Stimulated activated CD8-positive, alpha-beta memory T cell treated with anti-CD3 and anti-CD28 coated beads, Interleukin-7, amount 100 ng/mL, for 1 hour (primary cell): ENCODE data around the gene TLR1.
"Not testable (repeated sequence)": the region's sequence is repeated elsewhere in the genome, so short reads cannot be mapped to it uniquely, and the experiment has no call there.

Experiments
- DNase-seq, 2 donors: peaks; one replicate each; pipeline ENCODE4 v3.0.0-alpha.2; 2020; ENCODE audit warnings: low read depth in 2 of 2

The TLR1 gene

DNA sequence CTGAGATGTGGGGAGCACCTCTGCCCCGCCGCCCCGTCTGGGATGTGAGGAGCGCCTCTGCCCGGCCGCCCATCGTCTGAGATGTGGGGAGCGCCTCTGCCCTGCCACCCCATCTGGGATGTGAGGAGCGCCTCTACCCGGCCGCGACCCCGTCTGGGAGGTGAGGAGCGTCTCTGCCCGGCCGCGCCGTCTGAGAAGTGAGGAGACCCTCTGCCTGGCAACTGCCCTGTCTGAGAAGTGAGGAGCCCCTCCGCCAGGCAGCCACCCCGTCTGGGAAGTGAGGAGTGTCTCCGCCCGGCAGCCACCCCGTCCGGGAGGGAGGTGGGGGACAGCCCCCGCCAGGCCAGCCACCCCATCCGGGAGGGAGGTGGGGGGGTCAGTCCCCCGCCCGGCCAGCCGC, 2.9 kb upstream of the TLR1 start:
- not testable (repeated sequence) for DNase-seq

- not testable (repeated sequence) for DNase-seq
Observed at GRCh38 chr4:38806251-38806650, 1.7 kb upstream of the TLR1 start.

GRCh38 chr4:38805530-38806145, 1.0 kb upstream of the TLR1 start:
- no peak for DNase-seq

GRCh38 chr4:38803833-38804653, 548 bp downstream of the TLR1 start:
- DNase-seq: no peak

- no peak for DNase-seq
Observed at GRCh38 chr4:38802561-38803355, 1.8 kb downstream of the TLR1 start.

GRCh38 chr4:38800961-38801450, 3.6 kb downstream of the TLR1 start:
- no peak for DNase-seq

DNA sequence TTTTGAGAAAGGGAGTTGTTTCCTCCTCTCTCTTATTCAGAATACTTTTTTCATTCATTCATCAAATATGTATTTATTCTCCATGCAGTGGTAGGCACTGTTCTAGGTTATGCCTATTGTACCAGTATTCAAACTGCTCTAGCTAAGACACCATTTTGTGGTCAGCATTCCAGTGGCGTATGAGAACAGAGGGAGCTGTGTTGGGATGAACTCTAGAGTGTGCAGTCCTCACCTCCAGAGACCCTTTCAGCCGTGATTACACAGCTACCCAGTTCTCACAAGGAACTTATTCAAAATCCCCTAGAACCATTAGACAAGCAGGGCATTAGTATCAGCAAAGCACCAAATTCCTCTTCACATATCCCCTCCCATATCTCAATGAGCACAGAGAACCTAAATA, 4.2 kb downstream of the TLR1 start:
- DNase-seq: no peak

- DNase-seq: no peak
Observed at GRCh38 chr4:38795087-38795486, 9.5 kb downstream of the TLR1 start.

DNA sequence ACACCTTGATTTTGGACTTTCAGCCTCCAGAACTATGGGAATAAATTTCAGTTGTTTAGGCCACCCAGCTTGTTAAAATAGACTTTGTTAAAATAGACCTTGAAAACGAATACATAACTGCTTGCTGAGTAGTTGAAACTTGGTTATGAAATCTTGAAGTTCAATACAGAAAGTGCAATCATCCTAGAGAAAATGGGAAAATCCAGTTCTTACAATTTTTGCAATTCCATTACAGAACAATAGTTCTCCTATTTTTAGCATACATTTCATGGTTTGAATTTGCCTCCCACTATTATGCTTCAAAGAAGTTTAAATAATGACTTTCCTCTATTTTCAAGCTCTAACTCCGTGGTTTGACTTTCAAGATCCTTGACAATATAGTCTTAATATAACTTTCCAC, 10.5 kb downstream of the TLR1 start:
- DNase-seq: no peak

GRCh38 chr4:38791010-38791409, 13.6 kb downstream of the TLR1 start:
- no peak for DNase-seq

- DNase-seq: no peak
Observed at GRCh38 chr4:38788317-38788716, 16.3 kb downstream of the TLR1 start.

GRCh38 chr4:38787693-38788092, 16.9 kb downstream of the TLR1 start:
- DNase-seq: no peak

DNA sequence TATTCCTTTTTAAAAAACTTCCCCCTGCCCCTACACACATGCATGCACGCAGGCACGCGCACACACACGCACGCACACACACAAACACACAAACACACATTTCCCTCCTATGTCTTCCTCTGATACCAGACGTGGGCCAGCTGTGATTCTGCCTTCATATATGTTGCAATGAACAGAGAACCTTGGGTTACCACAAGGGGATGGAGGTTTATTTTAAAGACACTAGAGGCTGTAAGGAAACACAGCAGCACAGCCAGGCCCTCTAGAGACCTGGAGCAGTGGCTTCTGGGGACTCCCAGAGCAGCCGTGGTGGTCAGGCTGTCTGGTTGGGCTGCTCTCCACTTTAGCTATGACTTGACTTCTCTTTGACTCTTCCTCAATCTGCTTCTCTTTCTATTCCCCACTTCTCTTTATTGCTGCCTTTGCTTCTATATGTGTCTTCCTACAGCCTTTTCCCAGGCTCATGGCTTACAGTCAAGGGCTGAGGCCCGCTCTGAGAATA, 18.6 kb downstream of the TLR1 start:
- no peak for DNase-seq

DNA sequence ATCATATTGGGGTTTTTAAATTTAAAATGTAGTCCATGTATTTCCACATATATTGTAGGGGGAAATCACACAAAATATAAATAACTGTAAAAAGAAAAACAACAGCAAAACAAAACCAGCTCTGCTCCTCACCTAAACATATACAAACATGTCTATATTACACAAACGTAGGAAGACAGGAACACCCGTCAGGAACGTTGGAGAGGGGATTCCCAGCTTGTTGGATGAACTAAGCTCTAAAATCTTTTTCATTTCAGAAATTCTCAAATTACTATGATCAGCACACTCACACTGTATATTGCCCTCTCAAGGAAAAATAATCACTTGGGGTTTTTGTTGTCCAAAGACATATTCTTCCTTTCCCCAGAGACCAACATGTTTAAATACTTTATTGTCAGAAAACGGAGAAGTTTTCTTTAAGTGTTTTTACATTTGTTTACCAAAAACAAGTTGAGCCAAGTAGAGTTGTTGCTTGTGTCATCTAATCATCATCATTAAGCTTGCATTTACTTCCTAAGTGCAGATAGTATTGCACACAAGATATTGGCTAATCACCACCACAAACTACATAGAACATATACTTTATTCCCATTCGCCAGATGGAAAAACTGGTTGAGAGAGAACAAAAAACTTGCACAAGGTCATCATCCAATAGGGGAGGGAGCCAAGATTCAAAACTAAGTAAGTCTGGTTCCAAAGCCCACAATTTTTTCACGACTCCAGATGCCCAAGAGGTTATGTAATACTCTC, 19.4 kb downstream of the TLR1 start:
- no peak for DNase-seq

- no peak for DNase-seq
Observed at GRCh38 chr4:38784141-38784540, 20.4 kb downstream of the TLR1 start.

GRCh38 chr4:38783109-38783460, 21.5 kb downstream of the TLR1 start:
- no peak for DNase-seq

DNA sequence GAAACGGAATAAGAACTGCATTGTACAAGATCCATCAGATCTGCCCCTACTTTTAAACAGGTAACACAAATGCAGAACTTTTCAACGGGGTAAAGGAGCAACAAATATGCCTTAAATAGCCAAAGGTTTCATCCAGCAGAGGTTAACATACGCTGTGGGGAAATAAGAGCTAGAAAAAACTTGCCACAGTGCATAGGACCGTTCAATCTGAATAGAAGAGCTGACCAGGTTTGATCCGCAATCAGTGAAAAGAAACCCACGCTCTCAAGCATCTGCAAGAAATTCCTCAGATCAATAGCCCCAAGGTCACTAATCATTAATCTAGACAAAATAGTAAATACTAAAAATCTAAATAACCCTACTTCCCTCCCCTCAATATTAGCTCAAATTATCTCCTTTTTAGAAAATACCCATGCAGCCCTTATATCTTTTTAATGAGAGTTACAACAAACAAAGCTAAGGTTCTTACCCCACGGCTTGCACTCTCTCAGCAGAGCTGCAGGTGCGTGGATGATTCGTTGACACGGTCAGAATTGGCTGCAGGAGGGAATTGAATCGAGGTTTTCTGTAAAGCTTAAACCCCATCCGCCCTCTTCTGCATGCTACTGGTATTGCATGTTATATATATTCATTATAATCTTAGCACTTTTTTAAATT, 22.0 kb downstream of the TLR1 start, which contains the start of gene TLR10:
TSS of gene TLR10 (minus strand) at position 539 of the 657 bp plus-strand sequence. CDS start 7,400 bp downstream, outside the sequence.
- no peak for DNase-seq

DNA sequence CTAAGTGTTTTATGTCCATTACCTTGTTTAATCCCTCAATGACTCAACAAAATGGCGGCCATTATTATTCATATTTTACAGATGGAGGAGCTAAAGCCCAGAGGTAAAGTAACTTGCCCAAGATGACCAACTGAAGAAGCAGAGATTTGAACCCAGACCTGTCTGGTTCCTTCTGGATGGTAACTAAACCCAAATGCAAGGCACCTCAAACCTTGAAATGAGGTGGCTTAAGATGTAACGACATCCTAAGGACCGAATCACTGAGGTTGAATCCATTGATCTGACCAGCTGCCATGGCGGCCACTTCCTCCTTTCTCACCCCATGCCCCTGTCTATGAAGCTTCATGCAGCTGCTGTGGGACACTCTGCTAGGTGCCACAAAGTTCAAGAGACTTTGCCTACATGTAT, 22.7 kb downstream of the TLR1 start:
- DNase-seq: no peak

DNA sequence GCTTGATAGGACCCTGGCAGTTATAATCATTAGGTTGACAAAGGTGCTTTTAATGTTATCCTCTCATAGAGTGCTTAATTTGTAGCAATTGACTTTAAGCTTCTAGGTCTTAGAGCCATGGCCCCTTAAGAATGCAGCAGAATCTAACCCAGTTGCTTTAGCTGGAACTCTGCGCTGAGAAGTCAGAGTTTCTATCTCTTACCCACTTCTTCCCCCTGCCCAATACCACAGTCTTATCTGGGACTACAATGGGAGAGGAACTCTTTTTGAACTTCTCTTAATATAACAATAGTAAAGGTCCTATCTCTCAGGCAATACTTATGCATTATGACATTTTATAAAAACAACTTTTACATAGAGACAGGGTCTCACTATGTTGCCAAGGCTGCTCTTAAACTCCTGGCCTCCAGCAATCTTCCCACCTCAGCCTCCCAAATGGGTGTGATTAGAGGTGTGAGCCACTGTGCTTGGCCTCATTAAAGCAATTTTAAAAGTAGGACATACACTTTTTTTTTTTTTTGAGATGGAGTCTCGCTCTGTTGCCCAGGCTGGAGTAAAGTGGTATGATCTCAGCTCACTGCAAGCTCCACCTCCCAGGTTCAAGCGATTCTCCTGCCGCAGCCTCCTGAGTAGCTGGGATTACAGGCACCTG, 23.6 kb downstream of the TLR1 start:
- no peak for DNase-seq

DNA sequence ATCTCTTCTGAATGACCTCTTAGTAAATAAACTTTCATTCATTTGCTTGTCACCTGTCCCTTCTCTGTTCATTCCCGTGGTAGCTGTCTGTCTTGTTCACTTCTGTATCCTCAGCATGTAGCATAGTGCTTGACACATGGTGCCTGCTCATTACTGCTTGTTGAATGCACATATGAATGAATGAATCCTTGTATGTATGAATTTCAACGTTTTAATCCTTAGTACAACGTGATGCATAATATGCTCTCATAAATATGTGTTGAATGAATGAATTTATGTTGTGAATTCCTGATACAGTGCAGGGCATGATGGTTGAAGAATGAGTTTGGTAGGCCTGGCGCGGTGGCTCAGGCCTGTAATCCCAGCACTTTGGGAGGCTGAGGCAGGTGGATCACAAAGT, 24.8 kb downstream of the TLR1 start:
- no peak for DNase-seq
